ENCODE data around the gene DSC1.
"Not testable (repeated sequence)": the region's sequence is repeated elsewhere in the genome, so short reads cannot be mapped to it uniquely, and the experiment has no call there.

The DSC1 gene

GRCh38 chr18:31195063-31195462 lies 32.4 kb upstream of the DSC1 start:
- TF ChIP-seq CTCF (IDR thresholded peaks at IDR 0.05; ENCODE audit: borderline replicate concordance, insufficient read depth, low read depth, low read length) = no peak
- H3K4me3 ChIP-seq (ENCODE audit: low read depth, low read length) = no peak overlapping the region

DNA sequence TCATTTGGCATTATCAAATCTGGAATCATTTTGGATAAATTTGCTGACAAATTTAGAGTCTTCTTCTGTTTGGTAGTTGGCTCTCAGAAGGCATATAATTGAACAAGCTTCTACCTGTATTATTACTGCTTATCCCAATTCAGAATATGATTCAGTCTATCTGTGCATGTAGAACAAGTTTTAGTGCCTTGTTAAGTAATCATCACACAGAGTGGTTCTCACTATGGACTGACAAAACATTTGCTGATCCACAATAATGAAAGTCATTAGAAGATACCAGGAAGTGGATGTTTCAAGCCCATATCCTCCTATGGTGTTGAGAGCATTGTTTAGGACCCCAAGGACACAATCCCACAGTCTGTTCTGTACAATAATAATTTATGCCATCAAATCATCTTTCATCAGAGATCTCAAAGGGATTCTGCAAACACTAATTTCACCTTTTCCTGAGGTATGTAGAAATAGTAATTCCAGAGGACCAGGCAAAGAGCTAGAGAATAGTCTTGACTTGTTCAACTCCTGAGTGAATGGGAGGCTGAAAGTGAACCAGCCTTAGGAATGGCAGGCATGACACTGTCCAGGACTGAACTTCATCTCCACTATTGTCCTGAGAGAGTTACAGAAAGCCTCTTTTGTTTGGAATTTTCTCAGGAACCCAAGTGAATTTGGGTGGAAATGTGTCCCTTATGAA lies 29.6 kb upstream of the DSC1 start:
- no peak overlapping the region for H3K4me3 ChIP-seq (ENCODE audit: low read depth, low read length)
- no peak for TF ChIP-seq CTCF (IDR thresholded peaks at IDR 0.05; ENCODE audit: borderline replicate concordance, insufficient read depth, low read depth, low read length)

- no peak overlapping the region for H3K4me3 ChIP-seq (ENCODE audit: low read depth, low read length)
- no peak for TF ChIP-seq CTCF (IDR thresholded peaks at IDR 0.05; ENCODE audit: borderline replicate concordance, insufficient read depth, low read depth, low read length)
Observed at GRCh38 chr18:31190919-31191318, 28.3 kb upstream of the DSC1 start.

DNA sequence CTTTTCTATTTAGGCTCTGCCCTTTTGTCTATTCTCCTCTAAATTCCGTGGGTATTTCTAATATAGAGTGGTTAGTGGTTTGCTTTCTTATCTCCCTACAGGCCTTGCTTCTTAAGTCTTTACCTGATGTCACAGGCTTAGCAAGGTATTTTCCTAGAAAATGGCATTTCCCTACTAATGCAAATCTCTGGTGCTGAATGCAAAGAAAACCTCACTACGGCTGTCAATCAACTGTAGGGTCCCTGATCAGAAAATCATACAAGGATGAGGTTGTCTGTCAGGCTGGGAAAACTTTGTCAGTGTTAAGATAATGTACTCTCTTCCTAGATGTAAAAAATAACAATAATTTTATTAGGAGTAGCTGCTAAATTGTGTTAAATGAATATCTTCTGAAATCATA lies 27.1 kb upstream of the DSC1 start:
- H3K4me3 ChIP-seq (ENCODE audit: low read depth, low read length) = no peak overlapping the region
- no peak for TF ChIP-seq CTCF (IDR thresholded peaks at IDR 0.05; ENCODE audit: borderline replicate concordance, insufficient read depth, low read depth, low read length)

DNA sequence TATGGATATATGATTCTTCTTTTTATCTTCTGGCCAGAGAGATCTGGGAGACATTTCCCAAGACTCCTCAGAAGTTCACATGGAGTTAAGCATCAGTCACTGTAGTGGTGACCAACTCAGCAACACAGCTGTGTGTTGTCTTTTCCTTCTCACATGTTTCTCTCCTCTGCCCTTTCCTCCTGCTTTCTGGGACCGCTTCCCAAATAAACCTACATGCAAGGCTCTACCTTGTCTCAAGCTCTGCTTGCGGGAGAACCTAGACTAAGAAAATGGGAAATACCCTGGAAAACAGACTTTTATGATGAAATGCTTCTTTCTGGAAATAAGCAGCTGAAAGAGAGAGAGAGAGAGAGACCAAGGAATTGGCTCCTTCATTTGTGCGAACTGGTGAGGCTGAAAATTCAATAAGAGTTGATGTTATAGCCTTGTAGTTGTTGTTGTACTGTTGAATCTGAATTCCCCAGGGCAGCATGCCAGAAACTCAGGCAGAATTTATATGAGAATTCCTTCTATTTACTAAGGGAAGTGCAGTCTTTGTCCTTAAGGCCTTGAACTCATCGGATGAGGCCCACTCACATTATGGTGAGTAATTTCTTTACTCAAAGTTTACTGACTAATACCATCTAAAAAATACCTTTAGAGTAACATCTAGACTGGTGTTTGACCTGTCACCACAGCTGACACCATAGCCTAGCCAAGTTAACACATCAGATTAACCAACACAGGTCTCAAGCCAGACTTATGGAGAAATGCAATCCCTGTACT lies 22.7 kb upstream of the DSC1 start:
- no peak overlapping the region for H3K4me3 ChIP-seq (ENCODE audit: low read depth, low read length)
- no peak for TF ChIP-seq CTCF (IDR thresholded peaks at IDR 0.05; ENCODE audit: borderline replicate concordance, insufficient read depth, low read depth, low read length)

DNA sequence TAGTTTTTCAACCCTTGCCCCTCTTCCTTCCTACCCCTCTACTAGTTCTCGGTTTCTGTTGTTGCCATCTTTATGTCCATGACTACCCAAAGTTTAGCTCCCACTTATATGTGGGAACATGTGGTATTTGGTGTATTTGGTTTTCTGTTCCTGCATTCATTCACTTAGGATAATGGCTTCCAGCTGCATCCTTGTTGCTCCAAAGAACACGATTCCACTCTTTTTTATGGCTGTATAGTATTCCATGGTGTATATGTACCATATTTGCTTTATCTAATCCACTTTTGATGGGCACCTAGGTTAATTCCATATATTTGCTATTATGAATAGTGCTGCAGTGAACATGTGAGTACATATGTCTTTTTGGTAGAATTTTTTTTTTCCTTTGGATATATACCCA lies 20.6 kb upstream of the DSC1 start:
- H3K4me3 ChIP-seq (ENCODE audit: low read depth, low read length) = no peak overlapping the region
- TF ChIP-seq CTCF (IDR thresholded peaks at IDR 0.05; ENCODE audit: borderline replicate concordance, insufficient read depth, low read depth, low read length) = no peak

DNA sequence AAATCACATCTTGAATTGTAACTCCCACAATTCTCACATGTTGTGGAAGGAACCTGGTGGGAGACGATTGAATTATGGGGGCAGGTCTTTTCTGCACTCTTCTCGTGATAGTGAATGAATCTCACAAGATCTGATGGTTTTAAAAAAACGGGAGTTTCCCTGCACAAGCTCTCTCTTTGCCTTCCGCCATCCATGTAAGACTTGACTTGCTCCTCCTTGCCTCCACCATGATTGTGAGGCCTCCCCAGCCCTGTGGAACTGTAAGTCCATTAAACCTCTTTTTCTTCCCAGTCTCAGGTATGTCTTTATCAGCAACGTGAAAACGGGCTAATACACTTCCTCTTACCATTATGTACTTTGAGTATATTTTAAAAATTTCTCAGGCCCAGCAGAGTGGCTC lies 14.7 kb upstream of the DSC1 start:
- not testable (repeated sequence) for H3K4me3 ChIP-seq (ENCODE audit: low read depth, low read length)

Data from GM12875 (cell line).